Astrocyte (in vitro differentiated cells and primary cell): Measurements from ENCODE around the gene HEXB.

Experiments used
- EZH2 ChIP-seq: IDR thresholded peaks from 2 replicates; pipeline ENCODE4 v1.6.1; 2012; ENCODE audit warnings: mild to moderate bottlenecking, low read length, inconsistent platforms; ENCODE audit not compliant: insufficient read depth
- TF ChIP-seq, protein P1 (sequence below): IDR thresholded peaks from 2 replicates; pipeline ENCODE4 v1.5.1; 2011; ENCODE audit warnings: low read depth, mild to moderate bottlenecking, inconsistent platforms, low read length, moderate library complexity; ENCODE audit not compliant: insufficient read depth

GRCh38 chr5:74659172-74659571, 25.9 kb upstream of the HEXB start:
- TF ChIP-seq, protein P1, sequence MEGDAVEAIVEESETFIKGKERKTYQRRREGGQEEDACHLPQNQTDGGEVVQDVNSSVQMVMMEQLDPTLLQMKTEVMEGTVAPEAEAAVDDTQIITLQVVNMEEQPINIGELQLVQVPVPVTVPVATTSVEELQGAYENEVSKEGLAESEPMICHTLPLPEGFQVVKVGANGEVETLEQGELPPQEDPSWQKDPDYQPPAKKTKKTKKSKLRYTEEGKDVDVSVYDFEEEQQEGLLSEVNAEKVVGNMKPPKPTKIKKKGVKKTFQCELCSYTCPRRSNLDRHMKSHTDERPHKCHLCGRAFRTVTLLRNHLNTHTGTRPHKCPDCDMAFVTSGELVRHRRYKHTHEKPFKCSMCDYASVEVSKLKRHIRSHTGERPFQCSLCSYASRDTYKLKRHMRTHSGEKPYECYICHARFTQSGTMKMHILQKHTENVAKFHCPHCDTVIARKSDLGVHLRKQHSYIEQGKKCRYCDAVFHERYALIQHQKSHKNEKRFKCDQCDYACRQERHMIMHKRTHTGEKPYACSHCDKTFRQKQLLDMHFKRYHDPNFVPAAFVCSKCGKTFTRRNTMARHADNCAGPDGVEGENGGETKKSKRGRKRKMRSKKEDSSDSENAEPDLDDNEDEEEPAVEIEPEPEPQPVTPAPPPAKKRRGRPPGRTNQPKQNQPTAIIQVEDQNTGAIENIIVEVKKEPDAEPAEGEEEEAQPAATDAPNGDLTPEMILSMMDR = no peak
- no peak for TF ChIP-seq EZH2
